Gastroesophageal sphincter (tissue), 3 donors: ENCODE results near the gene ARMC12.

Experiments used
- EP300 ChIP-seq: sonication (generic); formaldehyde crosslinking; IDR thresholded peaks from one replicate; pipeline ENCODE4 v1.6.1; 2017; ENCODE audit warnings: antibody characterized with exemption, mild to moderate bottlenecking
- POLR2A ChIP-seq, 2 donors: fragments of 450-650 bp; IDR thresholded peaks; one replicate each; pipeline ENCODE4 v1.6.1; 2017; ENCODE audit warnings: antibody characterized with exemption in 2 of 2, mild to moderate bottlenecking in 2 of 2, moderate library complexity in 1 of 2
- POLR2AphosphoS5 ChIP-seq: sonication (generic); formaldehyde crosslinking; IDR thresholded peaks from one replicate; pipeline ENCODE4 v1.6.1; 2017; ENCODE audit warnings: antibody characterized with exemption
- TF ChIP-seq, protein P1 (sequence below), 4 experiments: fragments of 200-600 bp in 2 of 4; fragments of 450-650 bp in 2 of 4; sonication (generic) in 1 of 4; IDR thresholded peaks; one replicate each; pipeline ENCODE4 v1.5.1; 2017 to 2019; ENCODE audit warnings: antibody characterized with exemption in 4 of 4, mild to moderate bottlenecking in 2 of 4, moderate library complexity in 2 of 4

GRCh38 chr6:35775031-35775430, 38.2 kb downstream of the ARMC12 start:
- TF ChIP-seq, protein P1, sequence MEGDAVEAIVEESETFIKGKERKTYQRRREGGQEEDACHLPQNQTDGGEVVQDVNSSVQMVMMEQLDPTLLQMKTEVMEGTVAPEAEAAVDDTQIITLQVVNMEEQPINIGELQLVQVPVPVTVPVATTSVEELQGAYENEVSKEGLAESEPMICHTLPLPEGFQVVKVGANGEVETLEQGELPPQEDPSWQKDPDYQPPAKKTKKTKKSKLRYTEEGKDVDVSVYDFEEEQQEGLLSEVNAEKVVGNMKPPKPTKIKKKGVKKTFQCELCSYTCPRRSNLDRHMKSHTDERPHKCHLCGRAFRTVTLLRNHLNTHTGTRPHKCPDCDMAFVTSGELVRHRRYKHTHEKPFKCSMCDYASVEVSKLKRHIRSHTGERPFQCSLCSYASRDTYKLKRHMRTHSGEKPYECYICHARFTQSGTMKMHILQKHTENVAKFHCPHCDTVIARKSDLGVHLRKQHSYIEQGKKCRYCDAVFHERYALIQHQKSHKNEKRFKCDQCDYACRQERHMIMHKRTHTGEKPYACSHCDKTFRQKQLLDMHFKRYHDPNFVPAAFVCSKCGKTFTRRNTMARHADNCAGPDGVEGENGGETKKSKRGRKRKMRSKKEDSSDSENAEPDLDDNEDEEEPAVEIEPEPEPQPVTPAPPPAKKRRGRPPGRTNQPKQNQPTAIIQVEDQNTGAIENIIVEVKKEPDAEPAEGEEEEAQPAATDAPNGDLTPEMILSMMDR (IDR thresholded peaks at IDR 0.05): no peak
- TF ChIP-seq POLR2A (IDR thresholded peaks at IDR 0.05) (no peak), POLR2AphosphoS5 (no peak), EP300 (no peak)
